Testis (tissue), 2 donors: ENCODE results near the gene RPS8.

ENCODE experiments used
- POLR2A ChIP-seq: fragments of 450-650 bp; IDR thresholded peaks from one replicate; pipeline ENCODE4 v1.6.1; 2017; ENCODE audit warnings: antibody characterized with exemption, mild to moderate bottlenecking, moderate library complexity
- TF ChIP-seq, protein P1 (sequence below), 3 experiments: fragments of 450-650 bp in 2 of 3; fragments of 200-600 bp in 1 of 3; sonication (generic) in 1 of 3; IDR thresholded peaks; one replicate each; pipeline ENCODE4 v1.5.1; 2016 to 2019; ENCODE audit warnings: antibody characterized with exemption in 3 of 3, mild to moderate bottlenecking in 2 of 3, moderate library complexity in 1 of 3

DNA sequence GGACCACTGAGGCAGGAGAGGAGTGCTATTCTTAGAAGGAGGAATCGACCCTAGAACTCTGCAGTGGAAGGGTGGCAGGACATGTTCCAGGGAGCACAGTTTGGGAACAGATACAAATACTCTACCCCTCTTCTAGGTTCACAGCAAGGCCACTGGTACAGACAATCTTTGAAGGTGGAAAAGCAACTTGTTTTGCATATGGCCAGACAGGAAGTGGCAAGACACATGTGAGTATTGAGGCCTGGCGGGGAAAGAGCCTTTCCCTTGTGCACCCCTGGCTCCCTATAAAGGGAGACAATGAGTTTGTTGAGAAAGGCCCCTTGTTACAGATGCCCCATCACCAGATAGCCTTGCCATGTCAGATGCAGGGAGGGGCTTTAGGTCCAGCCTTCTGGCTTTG is 17.9 kb upstream of the RPS8 start:
- TF ChIP-seq, protein P1, sequence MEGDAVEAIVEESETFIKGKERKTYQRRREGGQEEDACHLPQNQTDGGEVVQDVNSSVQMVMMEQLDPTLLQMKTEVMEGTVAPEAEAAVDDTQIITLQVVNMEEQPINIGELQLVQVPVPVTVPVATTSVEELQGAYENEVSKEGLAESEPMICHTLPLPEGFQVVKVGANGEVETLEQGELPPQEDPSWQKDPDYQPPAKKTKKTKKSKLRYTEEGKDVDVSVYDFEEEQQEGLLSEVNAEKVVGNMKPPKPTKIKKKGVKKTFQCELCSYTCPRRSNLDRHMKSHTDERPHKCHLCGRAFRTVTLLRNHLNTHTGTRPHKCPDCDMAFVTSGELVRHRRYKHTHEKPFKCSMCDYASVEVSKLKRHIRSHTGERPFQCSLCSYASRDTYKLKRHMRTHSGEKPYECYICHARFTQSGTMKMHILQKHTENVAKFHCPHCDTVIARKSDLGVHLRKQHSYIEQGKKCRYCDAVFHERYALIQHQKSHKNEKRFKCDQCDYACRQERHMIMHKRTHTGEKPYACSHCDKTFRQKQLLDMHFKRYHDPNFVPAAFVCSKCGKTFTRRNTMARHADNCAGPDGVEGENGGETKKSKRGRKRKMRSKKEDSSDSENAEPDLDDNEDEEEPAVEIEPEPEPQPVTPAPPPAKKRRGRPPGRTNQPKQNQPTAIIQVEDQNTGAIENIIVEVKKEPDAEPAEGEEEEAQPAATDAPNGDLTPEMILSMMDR (IDR thresholded peaks at IDR 0.05) = no peak
- no peak for TF ChIP-seq POLR2A
